ENCODE results near the gene AGAP3. TPM values are rescaled to one million over a fixed set of nuclear protein-coding genes. Genes with fewer than 3 reads are reported as not detected.
A peak's percentile ranks its signal among the peaks of the same experiment; 100 is the strongest.

AGAP3 gene
- total and polyA plus RNA-seq, 4 donors, result 45.7 to 247 (median 134) TPM

- Histone ChIP-seq H3K9me3 (ENCODE audit: control insufficient read depth, insufficient read depth, low read length) (no peaks in the 10 kb centered on the region), H3K4me1 (ENCODE audit: control insufficient read depth, insufficient read depth, low read length) (peaks cover 58% of the 10 kb centered on the region), H3K27me3 (ENCODE audit: control insufficient read depth, insufficient read depth, low read length) (no peaks in the 10 kb centered on the region), H3K27ac (ENCODE audit: low read depth, low read length) (no peak overlapping the region), H3K4me3 (ENCODE audit: low read depth, low read length) (peak overlapping the region; percentile 85), H3K36me3 (ENCODE audit: control insufficient read depth, insufficient read depth, low read length) (peaks cover 66% of the 10 kb centered on the region)
- DNase-seq (ENCODE audit: low read depth in 4 of 6, low spot score in 6 of 6), result no peak
- WGBS (ENCODE audit: insufficient coverage), result 86% methylated on average over 21 of the region's 27 CpGs
These were observed 6.9 kb upstream of the AGAP3 start for GRCh38 chr7:151079199-151079910.

GRCh38 chr7:151080067-151080521, 6.2 kb upstream of the AGAP3 start:
- under 1% methylated on average over 31 of the region's 31 CpGs for WGBS (ENCODE audit: insufficient coverage)
- peak in 1 of 6 donors; percentile 44 for DNase-seq (ENCODE audit: low read depth in 4 of 6, low spot score in 6 of 6)
- H3K27ac ChIP-seq (ENCODE audit: low read depth, low read length), result peak overlapping the region; percentile 71
- peak overlapping the region; percentile 85 for H3K4me3 ChIP-seq (ENCODE audit: low read depth, low read length)
- no peaks in the 10 kb centered on the region for H3K9me3 ChIP-seq (ENCODE audit: control insufficient read depth, insufficient read depth, low read length)
- H3K36me3 ChIP-seq (ENCODE audit: control insufficient read depth, insufficient read depth, low read length), result peaks cover 58% of the 10 kb centered on the region
- peaks cover 58% of the 10 kb centered on the region for H3K4me1 ChIP-seq (ENCODE audit: control insufficient read depth, insufficient read depth, low read length)
- no peaks in the 10 kb centered on the region for H3K27me3 ChIP-seq (ENCODE audit: control insufficient read depth, insufficient read depth, low read length)

GRCh38 chr7:151080522-151081169, 5.6 kb upstream of the AGAP3 start, which contains the start of gene FASTK:
FASTK (minus strand) TSS chr7:151080809; CDS start chr7:151080766, 43 bp downstream.
- WGBS (ENCODE audit: insufficient coverage), result 0% methylated on average over 66 of the region's 66 CpGs
- Histone ChIP-seq H3K4me1 (ENCODE audit: control insufficient read depth, insufficient read depth, low read length) (peaks cover 64% of the 10 kb centered on the region), H3K9me3 (ENCODE audit: control insufficient read depth, insufficient read depth, low read length) (no peaks in the 10 kb centered on the region)

GRCh38 chr7:151081170-151082101, 4.8 kb upstream of the AGAP3 start:
- no peak for DNase-seq (ENCODE audit: low read depth in 4 of 6, low spot score in 6 of 6)
- H3K4me1 ChIP-seq (ENCODE audit: control insufficient read depth, insufficient read depth, low read length), result peaks cover 68% of the 10 kb centered on the region
- H3K9me3 ChIP-seq (ENCODE audit: control insufficient read depth, insufficient read depth, low read length), result no peaks in the 10 kb centered on the region
- H3K4me3 ChIP-seq (ENCODE audit: low read depth, low read length), result peak overlapping the region; percentile 85
- H3K27me3 ChIP-seq (ENCODE audit: control insufficient read depth, insufficient read depth, low read length), result no peaks in the 10 kb centered on the region
- peaks cover 46% of the 10 kb centered on the region for H3K36me3 ChIP-seq (ENCODE audit: control insufficient read depth, insufficient read depth, low read length)
- 18% methylated on average over 54 of the region's 64 CpGs for WGBS (ENCODE audit: insufficient coverage)
- peak overlapping the region; percentile 89 for H3K27ac ChIP-seq (ENCODE audit: low read depth, low read length)

More at GRCh38 chr7:151080522-151081169, 5.6 kb upstream of the AGAP3 start, which contains the start of gene FASTK:
- Histone ChIP-seq H3K4me3 (ENCODE audit: low read depth, low read length) (peak within 1 kb of the TSS; percentile 85), H3K36me3 (ENCODE audit: control insufficient read depth, insufficient read depth, low read length) (peaks cover 53% of the 10 kb centered on the region), H3K27me3 (ENCODE audit: control insufficient read depth, insufficient read depth, low read length) (no peaks in the 10 kb centered on the region), H3K27ac (ENCODE audit: low read depth, low read length) (peak within 1 kb of the TSS; percentile 89)
- peak in 4 of 6 donors; percentile 82 to 97 (median 90) for DNase-seq (ENCODE audit: low read depth in 4 of 6, low spot score in 6 of 6)

GRCh38 chr7:151082141-151083070, 3.9 kb upstream of the AGAP3 start:
- H3K4me3 ChIP-seq (ENCODE audit: low read depth, low read length), result peak overlapping the region; percentile 68
- H3K36me3 ChIP-seq (ENCODE audit: control insufficient read depth, insufficient read depth, low read length), result peaks cover 36% of the 10 kb centered on the region
- 57% methylated on average over 37 of the region's 42 CpGs for WGBS (ENCODE audit: insufficient coverage)
- no peaks in the 10 kb centered on the region for H3K9me3 ChIP-seq (ENCODE audit: control insufficient read depth, insufficient read depth, low read length)
- no peaks in the 10 kb centered on the region for H3K27me3 ChIP-seq (ENCODE audit: control insufficient read depth, insufficient read depth, low read length)
- DNase-seq (ENCODE audit: low read depth in 4 of 6, low spot score in 6 of 6), result no peak
- peaks cover 70% of the 10 kb centered on the region for H3K4me1 ChIP-seq (ENCODE audit: control insufficient read depth, insufficient read depth, low read length)
- no peak overlapping the region for H3K27ac ChIP-seq (ENCODE audit: low read depth, low read length)

GRCh38 chr7:151083071-151083823, 3.0 kb upstream of the AGAP3 start, which contains the start of gene TMUB1:
TMUB1 (minus strand) TSS chr7:151083493; CDS start chr7:151082563, 930 bp downstream.
- Histone ChIP-seq H3K4me3 (ENCODE audit: low read depth, low read length) (peak within 1 kb of the TSS; percentile 68), H3K27me3 (ENCODE audit: control insufficient read depth, insufficient read depth, low read length) (no peaks in the 10 kb centered on the region), H3K9me3 (ENCODE audit: control insufficient read depth, insufficient read depth, low read length) (no peaks in the 10 kb centered on the region), H3K4me1 (ENCODE audit: control insufficient read depth, insufficient read depth, low read length) (peaks cover 70% of the 10 kb centered on the region), H3K36me3 (ENCODE audit: control insufficient read depth, insufficient read depth, low read length) (peaks cover 32% of the 10 kb centered on the region), H3K27ac (ENCODE audit: low read depth, low read length) (peak within 1 kb of the TSS; percentile 33)
- peak in 2 of 6 donors; percentile 90 to 93 for DNase-seq (ENCODE audit: low read depth in 4 of 6, low spot score in 6 of 6)
- under 1% methylated on average over 58 of the region's 69 CpGs for WGBS (ENCODE audit: insufficient coverage)

GRCh38 chr7:151083824-151084160, 2.5 kb upstream of the AGAP3 start:
- H3K4me1 ChIP-seq (ENCODE audit: control insufficient read depth, insufficient read depth, low read length), result peaks cover 70% of the 10 kb centered on the region
- no peaks in the 10 kb centered on the region for H3K27me3 ChIP-seq (ENCODE audit: control insufficient read depth, insufficient read depth, low read length)
- DNase-seq (ENCODE audit: low read depth in 4 of 6, low spot score in 6 of 6), result no peak
- H3K27ac ChIP-seq (ENCODE audit: low read depth, low read length), result peak overlapping the region; percentile 33
- H3K4me3 ChIP-seq (ENCODE audit: low read depth, low read length), result peak overlapping the region; percentile 68
- no peaks in the 10 kb centered on the region for H3K9me3 ChIP-seq (ENCODE audit: control insufficient read depth, insufficient read depth, low read length)
- 11% methylated on average over 2 of the region's 3 CpGs for whole genome bisulfite sequencing (ENCODE audit: insufficient coverage)
- H3K36me3 ChIP-seq (ENCODE audit: control insufficient read depth, insufficient read depth, low read length), result peaks cover 31% of the 10 kb centered on the region

- Histone ChIP-seq H3K36me3 (ENCODE audit: control insufficient read depth, insufficient read depth, low read length) (peaks cover 34% of the 10 kb centered on the region), H3K27me3 (ENCODE audit: control insufficient read depth, insufficient read depth, low read length) (no peaks in the 10 kb centered on the region), H3K4me3 (ENCODE audit: low read depth, low read length) (peak overlapping the region; percentile 68), H3K9me3 (ENCODE audit: control insufficient read depth, insufficient read depth, low read length) (no peaks in the 10 kb centered on the region), H3K4me1 (ENCODE audit: control insufficient read depth, insufficient read depth, low read length) (peaks cover 70% of the 10 kb centered on the region), H3K27ac (ENCODE audit: low read depth, low read length) (peak overlapping the region; percentile 97)
- WGBS (ENCODE audit: insufficient coverage), result 33% methylated on average over 5 of the region's 5 CpGs
- DNase-seq (ENCODE audit: low read depth in 4 of 6, low spot score in 6 of 6), result no peak
These were observed 965 bp upstream of the AGAP3 start for GRCh38 chr7:151085329-151085690.

All from spinal cord (tissue), 10 donors.